SK-N-SH (cell line): Measurements from ENCODE around the gene MUC5AC. TPM values are rescaled to one million over a fixed set of nuclear protein-coding genes. Genes with fewer than 3 reads are reported as not detected.

Experiments
- CTCF ChIA-PET: fragments of 300-600, 350-600 bp; formaldehyde crosslinking; extraction: SDS; loops from one replicate; lab custom pipeline; 2021; lab: Yijun Ruan, JAX
- POLR2A ChIA-PET: fragments of 350-600 bp; sonication (Branson Sonifier 250); formaldehyde crosslinking; extraction: SDS; loops from one replicate; lab custom pipeline; 2020; ENCODE audit warnings: antibody characterized with exemption, inconsistent platforms; lab: Yijun Ruan, JAX
- DNase-seq: peaks from one replicate; pipeline ENCODE4 v3.0.0; 2012
- H2AFZ ChIP-seq: fragments of 200-600 bp; sonication (generic); 2 replicates; pipeline ENCODE4 v1.8.1; 2016; ENCODE audit warnings: antibody characterized with exemption, mild to moderate bottlenecking, low read depth
- H3F3A ChIP-seq: fragments of 200-600 bp; sonication (generic); replicated peaks from 2 replicates; pipeline ENCODE3; 2016; ENCODE audit warnings: antibody characterized with exemption, mild to moderate bottlenecking; ENCODE audit not compliant: insufficient read depth
- H3K27ac ChIP-seq, 2 experiments: fragments of 200-500 bp in 1 of 2; fragments of 200-600 bp in 1 of 2; sonication (Bioruptor generic) in 1 of 2; sonication (generic), shearing (Covaris generic) in 1 of 2; 2 replicates each; pipeline versions ENCODE4 v1.5.1 to v1.6.1; 2014 to 2016; ENCODE audit warnings: low read depth in 2 of 2, inconsistent platforms in 1 of 2, low read length in 1 of 2, mild to moderate bottlenecking in 1 of 2, mixed read lengths in 1 of 2
- H3K27me3 ChIP-seq: fragments of 200-600 bp; sonication (generic), shearing (Covaris generic); 2 replicates; pipeline ENCODE4 v1.6.1; 2016; ENCODE audit warnings: mixed run types; ENCODE audit not compliant: insufficient read depth
- H3K36me3 ChIP-seq, 2 experiments: fragments of 200-500 bp in 1 of 2; fragments of 200-600 bp in 1 of 2; sonication (Bioruptor generic) in 1 of 2; sonication (generic) in 1 of 2; replicated peaks in 1 of 2; 2 replicates each; pipeline versions ENCODE3 to v1.5.1; 2014 to 2016; ENCODE audit warnings: low read length in 1 of 2, mild to moderate bottlenecking in 1 of 2; ENCODE audit not compliant: insufficient read depth in 2 of 2, control insufficient read depth in 1 of 2
- H3K4me1 ChIP-seq, 2 experiments: fragments of 200-500 bp in 1 of 2; fragments of 200-600 bp in 1 of 2; sonication (Bioruptor generic) in 1 of 2; sonication (generic), shearing (Covaris generic) in 1 of 2; 2 replicates each; pipeline versions ENCODE4 v1.5.1 to v1.6.1; 2014 to 2016; ENCODE audit warnings: low read depth in 1 of 2, low read length in 1 of 2, mixed run types in 1 of 2; ENCODE audit not compliant: insufficient read depth in 2 of 2, control insufficient read depth in 1 of 2
- H3K4me2 ChIP-seq: fragments of 200-600 bp; sonication (generic), shearing (Covaris generic); 2 replicates; pipeline ENCODE4 v1.6.1; 2017; ENCODE audit warnings: mixed run types
- H3K4me3 ChIP-seq, 2 experiments: fragments of 200-500 bp in 1 of 2; fragments of 200-600 bp in 1 of 2; sonication (Bioruptor generic) in 1 of 2; sonication (generic), shearing (Covaris generic) in 1 of 2; 2 replicates each; pipeline versions ENCODE4 v1.5.1 to v1.8.1; 2014 to 2016; ENCODE audit warnings: low read depth in 2 of 2, inconsistent platforms in 1 of 2, low read length in 1 of 2, mild to moderate bottlenecking in 1 of 2, mixed read lengths in 1 of 2, moderate library complexity in 1 of 2
- H3K79me2 ChIP-seq: fragments of 200-600 bp; sonication (generic); 2 replicates; pipeline ENCODE4 v1.8.1; 2017; ENCODE audit warnings: mild to moderate bottlenecking; ENCODE audit not compliant: insufficient read depth
- H3K9ac ChIP-seq: fragments of 200-600 bp; sonication (generic); 2 replicates; pipeline ENCODE4 v1.6.1; 2017; ENCODE audit warnings: mixed run types
- H3K9me2 ChIP-seq: fragments of 200-600 bp; sonication (generic); 2 replicates; pipeline ENCODE4 v1.6.1; 2017; ENCODE audit warnings: mixed run types
- H3K9me3 ChIP-seq: fragments of 200-600 bp; sonication (generic); 2 replicates; pipeline ENCODE4 v1.6.1; 2017; ENCODE audit warnings: mixed run types, mild to moderate bottlenecking, moderate library complexity
- H4K20me1 ChIP-seq: fragments of 200-600 bp; sonication (generic); 2 replicates; pipeline ENCODE4 v1.6.1; 2017; ENCODE audit warnings: mild to moderate bottlenecking, mixed run types; ENCODE audit not compliant: insufficient read depth
- CHD2 ChIP-seq: fragments of 150-350 bp; IDR thresholded peaks from 2 replicates; pipeline ENCODE4 v1.6.1; 2018; ENCODE audit warnings: low read length; ENCODE audit not compliant: partially characterized antibody
- ELF1 ChIP-seq: IDR thresholded peaks from 2 replicates; pipeline ENCODE4 v1.4.0; 2012
- EP300 ChIP-seq, 2 experiments: IDR thresholded peaks; 2 replicates each; pipeline versions ENCODE4 v1.4.0 to v1.6.1; 2012; ENCODE audit warnings: borderline replicate concordance in 1 of 2, low read depth in 1 of 2, low read length in 1 of 2
- EZH2phosphoT487 ChIP-seq: fragments of 200-600 bp; sonication (generic); IDR thresholded peaks from 2 replicates; pipeline ENCODE4 v1.6.1; 2017; ENCODE audit warnings: low read depth, mixed run types, mild to moderate bottlenecking, antibody characterized with exemption, moderate library complexity, borderline replicate concordance
- FOXM1 ChIP-seq: IDR thresholded peaks from 2 replicates; pipeline ENCODE4 v1.4.0; 2012; ENCODE audit warnings: low read depth, mild to moderate bottlenecking
- GABPA ChIP-seq: IDR thresholded peaks from 2 replicates; pipeline ENCODE4 v1.4.0; 2012; ENCODE audit warnings: low read depth, mild to moderate bottlenecking
- GATA2 ChIP-seq: sonication (generic); formaldehyde crosslinking; IDR thresholded peaks from 2 replicates; pipeline ENCODE4 v1.5.0; 2020; ENCODE audit warnings: mild to moderate bottlenecking, missing genetic modification reagents
- JUND ChIP-seq: IDR thresholded peaks from 2 replicates; pipeline ENCODE4 v1.4.0; 2012
- MEF2A ChIP-seq: IDR thresholded peaks from 2 replicates; pipeline ENCODE4 v1.4.0; 2012; ENCODE audit warnings: low read depth, borderline replicate concordance
- MXI1 ChIP-seq: IDR thresholded peaks from 2 replicates; pipeline ENCODE4 v1.6.1; 2012; ENCODE audit warnings: mild to moderate bottlenecking, low read depth, low read length, improper control_type of control experiment
- NRF1 ChIP-seq: IDR thresholded peaks from 2 replicates; pipeline ENCODE4 v1.6.1; 2012; ENCODE audit warnings: low read depth, mild to moderate bottlenecking, low read length
- POLR2AphosphoS5 ChIP-seq: IDR thresholded peaks from 2 replicates; pipeline ENCODE4 v1.6.1; 2012; ENCODE audit warnings: low read depth, low read length
- RAD21 ChIP-seq: IDR thresholded peaks from 2 replicates; pipeline ENCODE4 v1.6.1; 2012; ENCODE audit warnings: mild to moderate bottlenecking, low read length
- RCOR1 ChIP-seq: fragments of 150-350 bp; IDR thresholded peaks from 2 replicates; pipeline ENCODE4 v1.6.1; 2017; ENCODE audit warnings: antibody characterized with exemption, low read length
- RFX5 ChIP-seq: IDR thresholded peaks from 2 replicates; pipeline ENCODE4 v1.6.1; 2012; ENCODE audit warnings: mild to moderate bottlenecking, improper control_type of control experiment, low read length
- RXRA ChIP-seq: IDR thresholded peaks from 2 replicates; pipeline ENCODE4 v1.4.0; 2012; ENCODE audit warnings: low read depth, mild to moderate bottlenecking, borderline replicate concordance
- SIN3A ChIP-seq: IDR thresholded peaks from 2 replicates; pipeline ENCODE4 v1.6.1; 2012; ENCODE audit warnings: low read depth, mild to moderate bottlenecking, low read length, moderate library complexity, borderline replicate concordance
- TCF12 ChIP-seq: IDR thresholded peaks from 2 replicates; pipeline ENCODE4 v1.4.0; 2012
- TEAD4 ChIP-seq: IDR thresholded peaks from 2 replicates; pipeline ENCODE4 v1.4.0; 2012; ENCODE audit warnings: mild to moderate bottlenecking, borderline replicate concordance; ENCODE audit not compliant: insufficient read depth
- YY1 ChIP-seq: IDR thresholded peaks from 2 replicates; pipeline ENCODE4 v1.4.0; 2012; ENCODE audit warnings: low read depth, mild to moderate bottlenecking
- WGBS: methylation state at CpG from one replicate; pipeline ENCODE4 v1.1.6; 2017; ENCODE audit warnings: low lambda C conversion rate; 5-methylcytosine and 5-hydroxymethylcytosine counted together
- polyA plus RNA-seq, 3 experiments: library from polyadenylated mRNA; depleted of rRNA; stranded (reverse); fragments of >200 nt; gene quantifications; 2 replicates each; pipeline ENCODE4 v1.2.3, GENCODE V29; 2012
- TF ChIP-seq, protein P1 (sequence below): IDR thresholded peaks from 2 replicates; pipeline ENCODE4 v1.4.0; 2012; ENCODE audit warnings: low read depth, borderline replicate concordance
- TF ChIP-seq, protein P2 (sequence below): IDR thresholded peaks from 2 replicates; pipeline ENCODE4 v1.4.0; 2012; ENCODE audit warnings: low read depth, borderline replicate concordance
- TF ChIP-seq, protein P3 (sequence below): fragments of 150-350 bp; IDR thresholded peaks from 2 replicates; pipeline ENCODE4 v1.6.1; 2017; ENCODE audit warnings: antibody characterized with exemption, low read length, low read depth, borderline replicate concordance
- TF ChIP-seq, protein P4 (sequence below): IDR thresholded peaks from 2 replicates; pipeline ENCODE4 v1.4.0; 2012; ENCODE audit warnings: low read depth

MUC5AC gene
- polyA plus RNA-seq, 1 of the 3 experiments (the other 2 are of a cell fraction), result not detected

DNA sequence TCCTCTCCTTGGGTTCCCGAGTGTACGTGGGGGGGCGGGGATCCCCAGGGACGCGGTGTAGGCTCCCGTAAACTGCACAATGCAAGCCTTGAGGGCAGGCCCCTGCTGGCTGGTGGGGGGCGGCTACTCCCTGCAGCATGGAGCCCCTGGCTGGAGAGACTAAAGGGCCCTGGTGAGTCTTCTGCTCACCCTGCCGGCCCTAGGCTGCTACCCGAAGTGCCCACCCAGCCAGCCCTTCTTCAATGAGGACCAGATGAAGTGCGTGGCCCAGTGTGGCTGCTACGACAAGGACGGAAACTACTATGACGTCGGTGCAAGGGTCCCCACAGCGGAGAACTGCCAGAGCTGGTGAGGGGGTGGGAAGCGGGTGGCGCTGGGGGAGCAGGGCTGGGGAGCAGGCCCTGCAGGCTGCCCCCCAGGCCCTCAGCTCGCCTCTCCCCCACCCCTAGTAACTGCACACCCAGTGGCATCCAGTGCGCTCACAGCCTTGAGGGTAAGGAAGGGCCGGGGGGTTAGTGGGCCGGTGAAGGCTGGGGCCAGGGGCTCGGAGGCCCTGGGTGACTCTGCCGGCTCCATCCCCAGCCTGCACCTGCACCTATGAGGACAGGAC lies 81.9 kb downstream of the MUC5AC start:
- H3K79me2 ChIP-seq, result no peaks in the 10 kb centered on the region
- POLR2A ChIA-PET, result no interaction called here
- no peak for DNase-seq
- H3F3A ChIP-seq, result no peaks in the 10 kb centered on the region
- H3K36me3 ChIP-seq, result no peaks in the 10 kb centered on the region
- H3K4me1 ChIP-seq, result no peaks in the 10 kb centered on the region
- CTCF ChIA-PET, result no interaction called here
- WGBS, result 67% methylated on average over 12 of the region's 23 CpGs
- H3K27me3 ChIP-seq, result no peaks in the 10 kb centered on the region
- H2AFZ ChIP-seq, result no peak overlapping the region
- TF ChIP-seq RXRA (no peak), FOXM1 (no peak), RFX5 (no peak), ELF1 (no peak), RAD21 (no peak), NRF1 (no peak), RCOR1 (no peak), EZH2phosphoT487 (no peak), GATA2 (no peak), EP300 (IDR thresholded peaks at IDR 0.05; ENCODE audit: borderline replicate concordance in 1 of 2, low read depth in 1 of 2, low read length in 1 of 2) (no peak), MEF2A (no peak)
- TF ChIP-seq, protein P1, sequence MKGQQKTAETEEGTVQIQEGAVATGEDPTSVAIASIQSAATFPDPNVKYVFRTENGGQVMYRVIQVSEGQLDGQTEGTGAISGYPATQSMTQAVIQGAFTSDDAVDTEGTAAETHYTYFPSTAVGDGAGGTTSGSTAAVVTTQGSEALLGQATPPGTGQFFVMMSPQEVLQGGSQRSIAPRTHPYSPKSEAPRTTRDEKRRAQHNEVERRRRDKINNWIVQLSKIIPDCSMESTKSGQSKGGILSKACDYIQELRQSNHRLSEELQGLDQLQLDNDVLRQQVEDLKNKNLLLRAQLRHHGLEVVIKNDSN, result no peak
- no peak overlapping the region for H3K9ac ChIP-seq
- no peaks in the 10 kb centered on the region for H4K20me1 ChIP-seq
- H3K9me2 ChIP-seq, result no peaks in the 10 kb centered on the region
- no peak overlapping the region for H3K27ac ChIP-seq
- H3K4me3 ChIP-seq, result no peak overlapping the region
- no peaks in the 10 kb centered on the region for H3K9me3 ChIP-seq
- H3K4me2 ChIP-seq, result no peak overlapping the region

DNA sequence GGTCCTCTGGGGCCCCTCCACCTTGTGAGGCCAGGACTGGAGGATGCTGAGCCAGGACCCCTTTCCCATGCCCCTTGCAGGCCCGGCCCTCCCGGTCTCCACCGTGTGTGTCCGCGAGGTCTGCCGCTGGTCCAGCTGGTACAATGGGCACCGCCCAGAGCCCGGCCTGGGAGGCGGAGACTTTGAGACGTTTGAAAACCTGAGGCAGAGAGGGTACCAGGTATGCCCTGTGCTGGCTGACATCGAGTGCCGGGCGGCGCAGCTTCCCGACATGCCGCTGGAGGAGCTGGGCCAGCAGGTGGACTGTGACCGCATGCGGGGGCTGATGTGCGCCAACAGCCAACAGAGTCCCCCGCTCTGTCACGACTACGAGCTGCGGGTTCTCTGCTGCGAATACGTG lies 83.0 kb downstream of the MUC5AC start:
- H3K4me1 ChIP-seq, result no peaks in the 10 kb centered on the region
- H3K4me3 ChIP-seq, result no peak overlapping the region
- no peaks in the 10 kb centered on the region for H3F3A ChIP-seq
- no peak for DNase-seq
- H3K9ac ChIP-seq, result no peak overlapping the region
- H3K27ac ChIP-seq, result no peak overlapping the region
- no peaks in the 10 kb centered on the region for H3K27me3 ChIP-seq
- no peak for TF ChIP-seq RXRA
- TF ChIP-seq MEF2A, result no peak
- TF ChIP-seq SIN3A, result no peak
- no peak for TF ChIP-seq ELF1
- no peak for TF ChIP-seq POLR2AphosphoS5
- no peak for TF ChIP-seq CHD2
- no peak for TF ChIP-seq YY1
- TF ChIP-seq MXI1, result no peak
- TF ChIP-seq TEAD4, result no peak
- TF ChIP-seq NRF1, result no peak
- no peak for TF ChIP-seq JUND
- no peak for TF ChIP-seq GABPA
- TF ChIP-seq, protein P2, sequence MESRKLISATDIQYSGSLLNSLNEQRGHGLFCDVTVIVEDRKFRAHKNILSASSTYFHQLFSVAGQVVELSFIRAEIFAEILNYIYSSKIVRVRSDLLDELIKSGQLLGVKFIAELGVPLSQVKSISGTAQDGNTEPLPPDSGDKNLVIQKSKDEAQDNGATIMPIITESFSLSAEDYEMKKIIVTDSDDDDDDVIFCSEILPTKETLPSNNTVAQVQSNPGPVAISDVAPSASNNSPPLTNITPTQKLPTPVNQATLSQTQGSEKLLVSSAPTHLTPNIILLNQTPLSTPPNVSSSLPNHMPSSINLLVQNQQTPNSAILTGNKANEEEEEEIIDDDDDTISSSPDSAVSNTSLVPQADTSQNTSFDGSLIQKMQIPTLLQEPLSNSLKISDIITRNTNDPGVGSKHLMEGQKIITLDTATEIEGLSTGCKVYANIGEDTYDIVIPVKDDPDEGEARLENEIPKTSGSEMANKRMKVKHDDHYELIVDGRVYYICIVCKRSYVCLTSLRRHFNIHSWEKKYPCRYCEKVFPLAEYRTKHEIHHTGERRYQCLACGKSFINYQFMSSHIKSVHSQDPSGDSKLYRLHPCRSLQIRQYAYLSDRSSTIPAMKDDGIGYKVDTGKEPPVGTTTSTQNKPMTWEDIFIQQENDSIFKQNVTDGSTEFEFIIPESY, result no peak
- TF ChIP-seq, protein P3, sequence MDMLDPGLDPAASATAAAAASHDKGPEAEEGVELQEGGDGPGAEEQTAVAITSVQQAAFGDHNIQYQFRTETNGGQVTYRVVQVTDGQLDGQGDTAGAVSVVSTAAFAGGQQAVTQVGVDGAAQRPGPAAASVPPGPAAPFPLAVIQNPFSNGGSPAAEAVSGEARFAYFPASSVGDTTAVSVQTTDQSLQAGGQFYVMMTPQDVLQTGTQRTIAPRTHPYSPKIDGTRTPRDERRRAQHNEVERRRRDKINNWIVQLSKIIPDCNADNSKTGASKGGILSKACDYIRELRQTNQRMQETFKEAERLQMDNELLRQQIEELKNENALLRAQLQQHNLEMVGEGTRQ, result no peak
- TF ChIP-seq RCOR1, result no peak
- no peak for TF ChIP-seq EP300 (IDR thresholded peaks at IDR 0.05; ENCODE audit: borderline replicate concordance in 1 of 2, low read depth in 1 of 2, low read length in 1 of 2)
- TF ChIP-seq TCF12, result no peak
- TF ChIP-seq, protein P4, sequence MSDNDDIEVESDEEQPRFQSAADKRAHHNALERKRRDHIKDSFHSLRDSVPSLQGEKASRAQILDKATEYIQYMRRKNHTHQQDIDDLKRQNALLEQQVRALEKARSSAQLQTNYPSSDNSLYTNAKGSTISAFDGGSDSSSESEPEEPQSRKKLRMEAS, result no peak
- H3K36me3 ChIP-seq, result no peaks in the 10 kb centered on the region
- no peak overlapping the region for H2AFZ ChIP-seq
- no peaks in the 10 kb centered on the region for H3K79me2 ChIP-seq
- no peak overlapping the region for H3K4me2 ChIP-seq
- 100% methylated on average over 4 of the region's 25 CpGs for WGBS
- no peaks in the 10 kb centered on the region for H3K9me3 ChIP-seq
- ChIA-PET CTCF (interaction anchor here (0.7 kb wide), 1 partner anchor 189 kb away, joined by 3 read pairs; no protein-coding TSS in a partner anchor), POLR2A (no interaction called here)
- no peaks in the 10 kb centered on the region for H3K9me2 ChIP-seq
- no peaks in the 10 kb centered on the region for H4K20me1 ChIP-seq
